ENCODE data around the gene ANKRD10. TPM values are rescaled to one million over a fixed set of nuclear protein-coding genes. Genes with fewer than 3 reads are reported as not detected.

Gene ANKRD10
- total RNA-seq, 1 donor from 2014 or later, result 54.9 TPM

GRCh38 chr13:110942248-110942981 lies 27.5 kb upstream of the ANKRD10 start:
- no peak overlapping the region for H3K4me3 ChIP-seq (ENCODE audit: low read depth, low read length)
- DNase-seq (ENCODE audit: low read depth), result no peak
- TF ChIP-seq CTCF (conservative IDR thresholded peaks at IDR 0.05; ENCODE audit: low read depth, low read length), result no peak

- no peak for TF ChIP-seq CTCF (conservative IDR thresholded peaks at IDR 0.05; ENCODE audit: low read depth, low read length)
Measured at GRCh38 chr13:110938662-110939421, 24.0 kb upstream of the ANKRD10 start.

GRCh38 chr13:110937511-110938285 lies 22.8 kb upstream of the ANKRD10 start:
- TF ChIP-seq CTCF (conservative IDR thresholded peaks at IDR 0.05; ENCODE audit: low read depth, low read length), result no peak
- no peak overlapping the region for H3K4me3 ChIP-seq (ENCODE audit: low read depth, low read length)
- no peak for DNase-seq (ENCODE audit: low read depth)

More at GRCh38 chr13:110938662-110939421, 24.0 kb upstream of the ANKRD10 start:
- no peak overlapping the region for H3K4me3 ChIP-seq (ENCODE audit: low read depth, low read length)
- no peak for DNase-seq (ENCODE audit: low read depth)

GRCh38 chr13:110936519-110936918 lies 21.6 kb upstream of the ANKRD10 start:
- DNase-seq (ENCODE audit: low read depth), result no peak
- TF ChIP-seq CTCF (conservative IDR thresholded peaks at IDR 0.05; ENCODE audit: low read depth, low read length), result no peak
- H3K4me3 ChIP-seq (ENCODE audit: low read depth, low read length), result no peak overlapping the region

- no peak for DNase-seq (ENCODE audit: low read depth)
- no peak for TF ChIP-seq CTCF (conservative IDR thresholded peaks at IDR 0.05; ENCODE audit: low read depth, low read length)
- H3K4me3 ChIP-seq (ENCODE audit: low read depth, low read length), result no peak overlapping the region
Measured at GRCh38 chr13:110932588-110932987, 17.7 kb upstream of the ANKRD10 start.

GRCh38 chr13:110929104-110929777 lies 14.4 kb upstream of the ANKRD10 start:
- no peak for DNase-seq (ENCODE audit: low read depth)

More at GRCh38 chr13:110929104-110929777, 14.4 kb upstream of the ANKRD10 start:
- no peak overlapping the region for H3K4me3 ChIP-seq (ENCODE audit: low read depth, low read length)
- no peak for TF ChIP-seq CTCF (conservative IDR thresholded peaks at IDR 0.05; ENCODE audit: low read depth, low read length)

All from epithelial cell of proximal tubule (primary cell).